GM19468 (cell line): ENCODE results near the gene RAD51B.

Experiments used
- ATAC-seq: cut with Tn5 transposase; IDR thresholded peaks from one replicate; pipeline ENCODE4 v1.9.1; 2021; ENCODE audit warnings: mild to moderate bottlenecking, moderate library complexity, moderate number of reproducible peaks; ENCODE audit not compliant: unreplicated experiment; ENCODE audit errors: extremely low read depth

The RAD51B gene

DNA sequence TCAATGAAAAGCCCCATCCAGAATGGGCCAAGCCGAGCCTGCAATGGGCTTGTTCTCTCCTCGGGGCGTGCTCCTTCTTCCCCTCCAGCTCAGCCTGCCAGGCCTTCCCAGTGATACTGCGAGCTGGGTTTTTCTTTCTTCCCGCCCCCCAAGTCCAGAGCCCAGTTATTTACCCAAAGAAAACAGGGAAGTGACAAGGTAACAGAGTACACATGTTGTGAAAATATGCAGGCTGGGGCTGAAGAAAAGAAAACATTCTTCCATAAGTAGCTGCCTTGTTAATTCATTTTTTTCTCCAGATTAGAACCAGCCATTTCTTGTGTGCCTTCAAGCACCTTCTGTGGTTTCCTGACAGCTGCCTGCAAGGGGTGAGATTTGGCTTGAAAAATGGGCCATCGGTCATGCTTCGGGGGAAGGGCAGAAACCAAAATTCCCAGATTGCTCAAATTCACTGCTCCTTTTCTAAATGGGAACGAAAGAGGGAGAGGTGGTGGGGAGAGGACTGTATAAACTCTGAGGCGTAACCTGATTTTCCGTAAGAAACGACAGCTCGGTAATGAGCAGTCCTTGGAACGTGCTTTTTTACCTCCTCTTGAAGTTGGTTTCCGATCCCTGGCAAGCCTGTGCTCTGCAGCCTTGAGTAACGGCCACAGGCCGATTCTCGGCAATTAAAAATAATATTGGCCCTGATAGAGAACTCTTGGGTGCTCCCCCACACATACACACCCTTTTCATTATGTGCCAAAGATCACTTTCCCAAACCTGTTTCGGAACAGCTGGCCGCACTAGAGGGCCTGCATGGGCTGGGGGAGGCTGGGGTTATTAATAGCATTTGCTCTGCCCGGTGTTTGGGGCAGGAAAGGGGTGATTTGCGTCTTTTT, 743.9 kb downstream of the RAD51B start:
- no peak for ATAC-seq

DNA sequence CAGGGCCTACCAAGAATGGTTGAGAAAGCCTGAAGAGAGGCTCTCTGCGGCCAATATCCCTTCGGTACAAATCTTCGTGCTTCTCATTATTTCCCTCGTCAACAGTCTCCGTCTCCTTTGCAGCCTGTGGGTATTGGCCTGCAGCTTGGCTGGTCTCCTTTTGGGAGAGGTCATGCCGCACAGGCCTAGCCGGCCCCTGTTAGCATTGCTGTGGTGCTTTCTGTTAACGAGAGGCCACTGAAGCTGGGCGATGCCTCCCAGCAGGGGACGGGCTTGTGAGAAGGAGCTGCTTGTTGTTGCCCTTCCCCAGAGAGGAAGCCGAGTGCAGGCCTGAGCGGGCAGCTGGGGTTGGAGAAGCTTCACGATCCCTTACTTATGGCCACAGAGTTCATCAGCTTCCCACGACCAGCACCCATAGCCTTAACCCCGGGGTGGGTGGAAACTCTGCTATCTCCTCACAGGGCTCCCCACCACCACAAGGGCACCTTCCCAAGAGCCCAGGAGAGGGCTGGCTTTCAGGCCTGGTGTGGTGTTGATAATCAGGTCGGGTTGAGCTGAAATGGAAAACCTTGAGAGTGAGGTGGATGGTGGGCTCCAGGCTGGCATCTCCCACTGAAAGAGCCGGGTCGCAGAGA, 744.7 kb downstream of the RAD51B start:
- no peak for ATAC-seq

DNA sequence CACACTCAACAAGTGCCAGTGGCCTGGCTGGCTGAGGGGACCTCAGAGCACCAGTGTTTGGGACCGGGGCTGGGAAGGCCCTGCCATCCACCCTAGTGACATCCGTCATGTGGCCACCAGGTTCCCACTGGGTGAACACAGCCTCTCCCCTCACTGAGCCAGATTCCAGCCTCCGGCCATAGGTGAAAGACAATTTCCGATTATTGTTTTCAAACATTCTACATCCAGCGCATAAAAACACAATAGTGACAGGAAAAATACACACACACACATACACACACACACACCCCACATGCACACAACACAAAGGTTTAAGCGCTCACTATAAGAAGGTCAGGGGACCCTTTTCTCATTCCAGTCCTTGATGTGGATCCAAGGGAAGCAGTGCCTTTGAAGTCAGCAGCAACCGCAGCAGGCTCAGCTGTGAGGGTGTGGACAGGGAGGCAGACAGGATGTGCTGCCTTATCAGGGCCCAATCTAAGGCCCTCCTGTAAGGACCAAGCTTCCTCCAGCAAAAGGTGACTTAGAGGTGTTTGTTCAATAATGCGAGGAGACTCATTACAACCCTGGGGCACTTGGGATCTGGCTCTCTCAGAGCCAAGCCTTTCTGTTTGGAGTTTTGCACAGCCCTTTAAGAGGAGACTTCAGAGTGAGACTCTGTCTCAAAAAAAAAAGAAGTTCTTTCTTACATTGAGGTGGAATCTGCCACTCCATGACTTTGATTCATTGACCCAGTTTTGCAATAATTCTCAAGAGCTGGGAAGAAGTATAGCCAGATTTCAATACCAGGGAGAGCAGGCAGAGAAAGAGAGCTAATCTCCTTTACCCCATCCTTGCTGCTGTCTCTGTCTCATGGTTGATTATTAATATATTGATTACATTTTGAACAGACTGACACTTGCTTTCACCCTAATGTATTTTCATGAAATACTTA, 745.5 kb downstream of the RAD51B start:
- ATAC-seq = no peak

DNA sequence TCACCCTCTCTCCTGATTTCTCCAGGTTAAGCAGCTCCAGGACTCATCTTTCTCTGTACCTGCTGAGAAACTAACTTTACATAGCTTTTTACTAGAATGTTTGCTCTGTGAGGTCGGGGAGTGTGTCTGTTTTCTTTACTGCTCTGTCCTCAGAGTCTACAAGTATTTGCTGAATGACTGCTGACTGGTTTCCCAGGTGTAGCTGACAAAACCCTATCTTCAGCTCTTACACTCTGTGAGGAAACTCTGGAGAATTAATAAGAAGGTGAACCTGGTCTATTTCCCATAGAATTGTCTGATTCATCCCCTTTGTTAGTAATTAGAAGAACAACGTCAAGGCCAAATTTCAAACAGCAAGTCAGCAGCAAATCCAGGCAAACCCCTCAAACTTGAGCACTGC, 746.5 kb downstream of the RAD51B start:
- no peak for ATAC-seq

DNA sequence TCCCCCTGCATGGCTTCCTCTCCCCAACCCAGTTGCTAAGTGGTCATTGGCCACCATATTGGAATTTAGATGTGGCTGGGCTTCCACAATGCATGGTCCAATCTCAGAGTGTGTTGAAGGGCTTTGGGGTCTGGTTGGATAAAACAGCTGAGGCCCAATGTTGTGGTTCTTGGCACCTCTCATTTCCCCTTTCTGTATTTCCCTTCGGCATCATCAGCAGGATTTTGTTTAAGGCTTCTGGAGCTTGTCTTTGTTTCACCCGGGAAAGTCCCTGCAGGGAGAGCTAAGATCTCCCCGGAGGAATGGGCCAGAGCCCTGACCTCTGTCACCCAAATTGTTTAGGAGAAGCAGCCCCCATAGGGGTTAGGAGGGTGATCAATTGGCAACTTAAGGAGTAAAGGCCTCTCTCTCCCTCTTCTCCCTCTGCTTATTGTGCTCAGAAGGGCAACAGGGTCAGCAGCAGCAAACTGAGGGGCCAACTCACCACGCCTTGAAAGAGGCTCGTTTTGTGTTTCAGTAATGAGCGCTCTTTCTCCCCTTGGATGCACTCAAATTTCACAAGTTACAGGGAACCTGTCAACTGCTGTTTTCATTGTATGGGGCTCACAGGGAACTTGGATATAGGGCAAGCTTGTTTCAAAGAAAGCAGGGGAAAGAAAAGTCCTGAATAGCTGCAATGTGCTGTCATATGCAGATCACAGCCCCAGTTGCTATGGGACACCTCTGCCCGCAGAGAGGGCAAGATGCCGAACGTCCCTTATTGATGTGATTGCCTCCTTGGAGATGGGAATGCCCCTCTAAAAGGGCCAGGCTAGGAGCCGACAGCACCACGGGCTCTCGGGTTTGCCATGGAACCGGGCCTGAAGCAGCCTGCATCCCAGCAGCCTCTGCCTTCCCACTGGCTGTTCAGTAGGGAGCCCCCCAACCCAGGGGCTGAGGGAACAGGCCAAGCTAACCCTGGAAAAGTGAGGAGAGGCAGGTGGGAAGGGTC, 749.6 kb downstream of the RAD51B start:
- no peak for ATAC-seq

DNA sequence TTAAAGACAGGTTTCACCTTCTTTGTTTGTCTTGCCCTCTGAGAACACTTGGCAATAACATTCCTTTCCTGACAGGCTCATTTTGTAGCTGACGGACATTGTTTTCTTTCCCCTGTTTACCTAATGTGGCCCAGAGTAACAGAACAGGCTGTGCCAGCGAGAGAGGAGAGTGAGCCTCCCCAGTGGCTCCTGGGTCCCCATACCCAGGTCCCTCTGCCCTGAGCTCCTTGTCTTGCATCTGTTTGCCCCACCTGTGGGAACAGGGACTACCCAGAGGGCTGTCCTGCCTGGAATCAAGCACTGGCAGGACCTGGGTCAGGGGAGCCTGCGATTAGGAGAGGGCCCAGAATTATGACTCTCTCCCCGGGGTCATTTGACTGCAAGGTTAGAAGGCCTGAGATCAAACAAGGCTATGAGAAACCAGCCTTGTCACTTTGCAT, 750.4 kb downstream of the RAD51B start:
- ATAC-seq = no peak

DNA sequence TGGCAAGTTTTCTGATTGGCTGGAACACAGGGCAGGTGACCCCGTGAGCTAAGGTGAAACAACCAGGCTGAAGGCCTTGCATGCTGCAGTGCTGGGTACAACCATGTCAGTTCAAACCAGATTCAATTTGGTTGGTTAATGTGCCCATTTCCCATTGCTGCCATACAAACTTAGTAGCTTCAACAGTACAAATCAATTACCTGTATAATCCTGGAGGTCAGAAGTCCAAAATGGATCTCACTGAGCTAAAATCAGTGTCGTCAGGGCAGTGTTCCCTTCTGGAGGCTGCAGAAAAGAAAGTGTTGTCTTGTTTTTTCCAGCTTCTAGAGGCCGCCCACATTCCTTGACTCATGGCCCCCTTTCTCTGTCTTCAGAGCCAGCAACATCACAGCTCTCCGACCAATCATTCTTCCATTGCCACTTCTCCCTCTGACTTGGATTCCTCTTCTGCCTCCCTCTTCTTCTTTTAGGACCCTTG, 751.6 kb downstream of the RAD51B start:
- no peak for ATAC-seq

DNA sequence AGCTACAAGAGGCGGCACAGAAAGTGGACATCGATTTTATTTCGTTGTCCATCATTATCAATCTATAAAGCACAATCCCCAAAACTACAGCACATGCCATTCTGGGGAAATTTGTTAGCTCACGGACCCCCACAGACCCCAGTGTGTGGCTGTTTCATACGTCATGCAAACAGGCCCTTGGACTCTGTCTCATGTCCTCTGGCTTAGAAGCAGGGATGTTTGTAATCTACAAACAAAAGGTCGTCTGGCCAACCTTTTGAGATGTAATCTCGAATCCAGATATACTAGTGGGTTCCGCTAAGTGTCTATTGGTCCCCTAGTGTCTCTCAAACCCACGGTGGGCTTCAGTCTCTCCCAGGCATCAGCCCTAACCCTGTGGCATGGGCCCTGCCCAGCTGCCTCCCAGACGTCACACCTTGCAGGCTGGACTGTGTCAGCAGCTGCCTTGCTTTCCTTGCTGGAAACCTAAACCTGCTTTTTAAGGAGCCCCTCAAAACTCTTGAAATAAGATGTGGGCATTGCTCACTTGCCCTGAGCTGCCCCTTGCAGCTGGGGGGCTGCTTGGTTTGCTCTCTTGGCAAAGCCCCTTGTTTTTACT, 752.4 kb downstream of the RAD51B start:
- ATAC-seq = no peak

DNA sequence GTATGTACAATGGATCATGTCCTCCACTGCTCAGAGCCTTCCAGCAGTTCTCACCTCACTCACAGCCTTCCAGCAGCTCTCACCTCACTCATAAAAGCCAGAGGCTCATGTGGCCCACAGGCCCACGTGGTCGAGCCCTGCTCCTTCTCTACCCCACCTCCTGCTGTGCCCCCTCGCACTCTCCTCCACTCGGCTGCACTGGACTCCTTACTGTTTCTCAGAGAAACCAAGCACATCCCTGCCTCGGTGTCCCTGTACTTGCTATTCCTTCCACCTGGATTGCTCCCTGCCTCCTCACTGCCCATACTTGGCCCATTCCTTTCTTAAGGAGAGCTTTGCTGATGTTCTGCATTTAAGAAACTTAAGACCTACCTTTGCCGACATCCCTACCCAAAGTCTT, 753.5 kb downstream of the RAD51B start:
- no peak for ATAC-seq

DNA sequence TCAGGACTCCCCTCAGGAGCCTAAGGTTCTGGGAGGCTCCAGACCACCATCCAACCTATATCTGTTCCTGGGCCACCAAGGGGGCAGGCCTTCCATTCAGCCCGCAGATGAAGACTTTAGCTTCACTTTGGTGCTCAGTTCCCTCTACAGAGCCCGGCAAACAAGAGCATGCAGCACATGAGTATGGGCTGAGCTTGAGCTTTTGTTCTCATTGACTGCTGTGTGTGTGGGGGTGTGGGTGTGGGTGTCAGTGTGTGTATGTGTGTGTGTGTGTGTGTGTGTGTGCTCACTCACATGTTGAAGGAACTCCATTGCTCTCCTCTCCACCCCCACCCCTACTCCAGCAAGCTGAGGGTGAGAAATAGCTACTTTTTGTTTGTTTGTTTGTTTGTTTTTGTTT, 754.1 kb downstream of the RAD51B start:
- ATAC-seq = no peak

DNA sequence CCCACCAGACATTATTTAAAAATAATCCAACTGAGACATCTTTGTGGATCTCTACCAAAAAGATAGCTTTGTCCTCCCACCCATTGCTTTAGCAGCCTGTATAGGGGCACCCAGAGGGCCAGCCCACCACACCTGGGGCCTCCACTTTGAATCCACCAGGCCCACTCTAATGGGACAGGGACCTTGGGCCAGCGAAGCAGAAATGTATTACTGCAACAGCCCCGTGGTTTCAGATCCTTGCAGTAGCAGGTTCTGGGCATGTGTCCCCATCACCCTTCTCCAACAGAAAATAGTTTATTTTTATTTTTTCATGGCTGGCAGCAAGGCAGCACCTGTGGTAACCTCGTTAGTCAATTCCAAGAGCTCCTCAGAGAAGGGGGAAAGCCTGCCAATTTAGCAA, 754.9 kb downstream of the RAD51B start:
- ATAC-seq = no peak

DNA sequence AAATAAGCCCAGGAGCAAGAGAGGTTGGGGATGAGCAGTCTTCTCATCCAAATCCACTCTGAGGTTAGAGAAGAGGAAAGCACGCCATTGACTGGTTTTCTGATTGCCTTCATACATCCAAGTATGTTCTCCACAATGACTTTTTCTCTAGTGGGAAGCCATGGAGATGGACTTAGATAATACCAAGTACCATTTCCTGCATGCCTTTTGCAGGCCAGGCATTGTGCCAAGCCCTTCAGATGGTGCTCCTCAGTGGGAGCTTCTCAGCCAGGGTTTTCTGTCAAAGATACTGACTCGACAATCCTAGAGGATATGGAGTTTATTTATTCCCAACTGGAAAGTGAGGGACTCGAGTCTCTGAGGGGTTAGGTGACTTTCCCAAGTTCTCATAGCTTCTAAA, 755.3 kb downstream of the RAD51B start:
- no peak for ATAC-seq

DNA sequence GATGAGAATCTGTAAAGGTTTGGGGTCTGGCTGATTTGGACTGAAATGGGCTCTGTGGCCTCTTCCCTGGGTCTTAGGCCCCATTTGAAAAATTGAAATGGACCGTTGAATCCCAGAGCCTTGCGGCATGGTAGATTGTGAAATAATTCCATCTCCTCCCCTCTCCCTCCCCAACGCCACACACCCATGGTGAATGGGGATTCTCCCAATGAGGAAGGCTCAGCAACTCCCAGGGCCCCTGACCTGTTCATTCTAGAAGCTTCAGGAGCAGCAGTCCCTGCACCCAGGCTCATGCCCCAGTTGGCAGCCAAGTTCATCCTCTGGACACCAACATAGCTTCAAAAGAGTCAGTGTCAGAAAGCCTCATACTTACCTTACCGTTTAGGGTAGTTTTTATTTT, 755.8 kb downstream of the RAD51B start:
- no peak for ATAC-seq

DNA sequence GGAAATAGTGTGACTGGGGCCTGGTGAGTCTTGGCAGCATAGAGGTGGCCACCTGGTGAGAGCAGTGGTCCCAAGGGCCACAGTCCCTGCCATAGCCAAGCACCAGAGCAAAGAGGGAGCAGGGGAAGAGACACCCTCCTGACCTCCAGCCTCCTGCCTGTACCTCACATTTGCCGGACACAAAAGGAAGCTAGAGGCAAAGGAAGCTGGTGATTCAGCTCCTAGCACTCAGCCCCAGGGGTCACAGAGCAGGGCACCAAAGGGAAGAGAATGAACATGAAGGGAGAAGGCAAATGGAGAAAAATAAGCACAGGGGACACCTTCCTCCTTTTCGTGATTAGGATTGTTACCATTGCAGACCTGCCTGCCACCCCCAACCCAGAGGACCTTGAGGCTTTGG, 756.5 kb downstream of the RAD51B start:
- no peak for ATAC-seq

DNA sequence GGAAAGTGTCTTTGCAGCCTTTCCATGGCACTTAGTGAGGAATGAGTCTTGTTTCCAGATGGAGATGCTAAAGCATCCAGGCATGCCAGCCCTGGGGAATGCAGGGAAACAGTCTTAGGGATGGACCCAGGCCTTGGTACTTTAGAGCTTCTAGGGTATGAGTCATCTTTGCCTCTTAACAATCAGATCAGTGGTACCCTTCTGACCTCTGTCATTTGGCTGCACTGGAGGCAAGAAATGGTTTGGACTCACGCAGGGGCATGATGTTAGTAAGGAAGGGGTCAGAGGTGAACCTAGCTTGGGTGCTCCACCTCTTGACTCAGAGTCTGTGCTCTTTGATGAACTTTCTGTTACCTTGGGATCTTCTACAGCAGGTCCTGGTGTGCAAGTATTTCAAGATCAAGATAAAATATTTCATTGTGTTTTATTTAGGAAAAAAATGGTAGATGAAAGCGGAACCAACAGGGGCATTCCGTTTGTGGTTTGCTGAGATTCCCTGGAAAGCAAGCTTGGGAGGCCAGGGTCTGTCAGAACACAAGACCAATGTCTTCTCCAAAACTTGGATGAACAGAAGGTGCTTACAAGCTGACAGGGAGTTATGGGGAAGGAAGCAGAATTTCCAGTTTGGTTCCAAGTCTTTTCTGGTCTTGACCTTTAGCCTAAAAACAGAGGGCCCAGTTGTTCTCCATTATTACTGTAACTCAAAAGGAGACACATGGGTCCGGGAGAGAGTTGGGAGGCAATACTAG, 757.1 kb downstream of the RAD51B start:
- no peak for ATAC-seq

DNA sequence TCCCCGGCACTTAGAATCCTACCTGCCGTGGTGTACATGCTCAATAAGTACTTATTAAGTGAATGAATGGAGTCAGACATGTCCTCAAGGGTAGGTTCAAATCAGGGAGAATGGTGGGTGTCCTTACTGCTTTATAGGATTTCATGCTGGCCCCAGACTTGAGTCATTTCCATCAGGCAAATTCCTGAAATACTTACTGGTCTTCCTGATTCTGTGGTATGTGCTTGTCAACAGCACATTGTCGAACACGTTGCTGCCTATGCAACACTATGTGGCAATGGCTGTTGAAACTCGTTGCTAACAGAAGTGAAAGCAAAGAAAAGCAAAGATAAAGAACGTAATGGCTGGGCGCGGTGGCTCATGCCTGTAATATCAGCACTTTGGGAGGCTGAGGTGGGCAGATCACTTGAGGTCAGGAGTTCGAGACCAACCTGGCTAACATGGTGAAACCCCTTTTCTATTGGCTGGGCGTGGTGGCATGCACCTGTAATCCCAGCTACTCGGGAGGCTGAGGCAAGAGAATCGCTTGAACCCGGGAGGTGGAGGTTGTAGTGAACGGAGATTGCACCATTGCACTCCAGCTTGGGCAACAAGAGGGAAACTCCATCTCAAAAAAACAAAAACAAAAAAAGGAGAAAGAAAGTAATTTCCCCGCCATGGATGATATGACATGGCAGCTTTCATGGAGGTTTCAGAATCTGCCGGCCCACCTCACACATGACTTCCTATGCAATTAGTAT, 758.4 kb downstream of the RAD51B start:
- ATAC-seq = no peak

DNA sequence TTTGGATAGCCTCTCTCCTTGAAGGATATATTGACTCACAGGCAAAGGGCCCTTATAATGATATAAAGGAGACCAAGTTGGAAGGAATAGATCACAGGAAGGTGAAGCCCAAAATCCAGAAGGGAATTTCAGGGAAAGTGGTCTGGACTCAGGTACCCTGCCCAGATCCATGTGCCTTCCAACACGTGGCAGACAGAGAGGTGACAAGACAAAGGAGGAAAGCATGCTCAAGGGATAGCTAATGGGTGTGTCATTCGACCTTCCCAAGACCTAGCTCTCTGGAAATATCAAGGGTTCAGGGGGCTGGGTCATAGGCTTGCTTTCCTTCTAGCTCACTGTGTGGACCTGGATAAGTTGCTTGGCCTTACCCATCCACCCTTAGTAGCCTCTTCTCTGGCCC, 759.0 kb downstream of the RAD51B start:
- ATAC-seq = no peak
